Measurements from ENCODE around the gene BHLHA15.
A peak's percentile ranks its signal among the peaks of the same experiment; 100 is the strongest.

DNA sequence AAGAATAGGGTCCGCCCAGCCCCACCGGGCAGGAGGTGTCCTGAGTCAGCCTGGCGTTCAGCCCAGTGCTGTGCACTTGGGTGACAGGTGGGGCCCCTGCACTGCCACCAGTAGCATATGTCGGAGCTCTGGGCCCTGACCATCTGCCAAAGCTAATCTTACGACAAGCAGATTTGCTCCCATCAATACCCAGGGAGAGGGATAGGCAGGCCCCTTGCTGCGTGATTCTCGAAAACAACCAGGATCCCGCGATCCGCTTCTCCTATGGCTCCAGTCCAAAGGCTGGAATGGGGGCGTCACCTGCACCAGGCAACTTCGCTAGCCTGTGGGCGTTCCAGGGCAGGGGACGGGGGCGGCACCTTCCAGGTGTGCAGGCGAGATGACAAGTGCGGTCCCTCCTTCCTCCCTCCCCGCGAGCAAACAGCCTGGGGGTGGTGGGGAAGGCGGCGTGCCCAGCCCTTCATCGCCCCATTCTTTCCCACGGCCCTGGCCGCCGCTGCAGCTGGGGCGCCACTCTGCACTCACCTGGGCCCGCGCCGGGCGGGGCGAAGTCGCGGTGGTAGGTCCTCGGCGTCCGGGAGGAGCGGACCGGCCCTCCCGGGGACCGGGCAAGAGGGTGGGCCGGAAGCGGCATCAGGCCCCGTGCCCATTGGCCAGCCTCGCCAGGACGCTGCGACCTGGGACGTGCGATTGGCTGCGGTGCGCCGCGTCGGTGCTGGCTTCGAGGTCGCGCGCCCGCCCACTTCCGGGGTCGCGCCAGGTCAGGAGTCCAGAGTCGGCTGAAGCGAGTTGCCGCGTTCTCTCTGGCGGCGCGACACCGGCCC is 40.6 kb downstream of the BHLHA15 start, which contains the start of gene TECPR1:
- peak; percentile 83 to 94 (median 87) for TF ChIP-seq POLR2AphosphoS5 (IDR thresholded peaks at IDR 0.05)
- TF ChIP-seq, protein P1, sequence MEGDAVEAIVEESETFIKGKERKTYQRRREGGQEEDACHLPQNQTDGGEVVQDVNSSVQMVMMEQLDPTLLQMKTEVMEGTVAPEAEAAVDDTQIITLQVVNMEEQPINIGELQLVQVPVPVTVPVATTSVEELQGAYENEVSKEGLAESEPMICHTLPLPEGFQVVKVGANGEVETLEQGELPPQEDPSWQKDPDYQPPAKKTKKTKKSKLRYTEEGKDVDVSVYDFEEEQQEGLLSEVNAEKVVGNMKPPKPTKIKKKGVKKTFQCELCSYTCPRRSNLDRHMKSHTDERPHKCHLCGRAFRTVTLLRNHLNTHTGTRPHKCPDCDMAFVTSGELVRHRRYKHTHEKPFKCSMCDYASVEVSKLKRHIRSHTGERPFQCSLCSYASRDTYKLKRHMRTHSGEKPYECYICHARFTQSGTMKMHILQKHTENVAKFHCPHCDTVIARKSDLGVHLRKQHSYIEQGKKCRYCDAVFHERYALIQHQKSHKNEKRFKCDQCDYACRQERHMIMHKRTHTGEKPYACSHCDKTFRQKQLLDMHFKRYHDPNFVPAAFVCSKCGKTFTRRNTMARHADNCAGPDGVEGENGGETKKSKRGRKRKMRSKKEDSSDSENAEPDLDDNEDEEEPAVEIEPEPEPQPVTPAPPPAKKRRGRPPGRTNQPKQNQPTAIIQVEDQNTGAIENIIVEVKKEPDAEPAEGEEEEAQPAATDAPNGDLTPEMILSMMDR (IDR thresholded peaks at IDR 0.05 in 8 of 11, conservative IDR thresholded peaks at IDR 0.05 in 3 of 11), result peak in 2 of 11 experiments; percentile 17 to 35
- TF ChIP-seq POLR2A (IDR thresholded peaks at IDR 0.05), result peak in 1 of 3 donors; percentile 7

All from spleen (tissue), 7 donors.